ENCODE measurements around the gene SMCHD1.

SMCHD1 gene

DNA sequence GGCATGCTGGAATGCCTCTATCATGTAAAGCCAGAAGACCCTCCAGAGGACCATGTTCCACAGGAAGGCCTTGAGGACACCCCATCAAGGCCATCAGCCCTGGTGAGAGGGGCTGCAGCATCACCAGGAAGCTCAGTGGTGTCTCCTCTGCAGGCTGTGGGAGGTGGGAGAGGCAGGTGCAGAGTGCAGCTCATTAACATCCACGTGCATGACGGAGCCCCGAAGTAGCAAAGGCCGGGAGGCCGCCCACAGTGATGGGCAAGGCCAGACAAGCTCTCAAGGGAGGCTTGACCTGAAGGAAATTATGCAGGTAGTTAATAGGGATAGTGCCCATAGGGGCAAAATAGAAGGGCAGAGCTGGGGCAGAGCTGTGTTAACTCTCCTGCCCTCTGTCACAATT lies 30.3 kb upstream of the SMCHD1 start:
- no peak overlapping the region for H3K27ac ChIP-seq
- TF ChIP-seq ZFX (IDR thresholded peaks at IDR 0.05), result no peak
- TF ChIP-seq, protein P1, sequence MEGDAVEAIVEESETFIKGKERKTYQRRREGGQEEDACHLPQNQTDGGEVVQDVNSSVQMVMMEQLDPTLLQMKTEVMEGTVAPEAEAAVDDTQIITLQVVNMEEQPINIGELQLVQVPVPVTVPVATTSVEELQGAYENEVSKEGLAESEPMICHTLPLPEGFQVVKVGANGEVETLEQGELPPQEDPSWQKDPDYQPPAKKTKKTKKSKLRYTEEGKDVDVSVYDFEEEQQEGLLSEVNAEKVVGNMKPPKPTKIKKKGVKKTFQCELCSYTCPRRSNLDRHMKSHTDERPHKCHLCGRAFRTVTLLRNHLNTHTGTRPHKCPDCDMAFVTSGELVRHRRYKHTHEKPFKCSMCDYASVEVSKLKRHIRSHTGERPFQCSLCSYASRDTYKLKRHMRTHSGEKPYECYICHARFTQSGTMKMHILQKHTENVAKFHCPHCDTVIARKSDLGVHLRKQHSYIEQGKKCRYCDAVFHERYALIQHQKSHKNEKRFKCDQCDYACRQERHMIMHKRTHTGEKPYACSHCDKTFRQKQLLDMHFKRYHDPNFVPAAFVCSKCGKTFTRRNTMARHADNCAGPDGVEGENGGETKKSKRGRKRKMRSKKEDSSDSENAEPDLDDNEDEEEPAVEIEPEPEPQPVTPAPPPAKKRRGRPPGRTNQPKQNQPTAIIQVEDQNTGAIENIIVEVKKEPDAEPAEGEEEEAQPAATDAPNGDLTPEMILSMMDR (conservative IDR thresholded peaks at IDR 0.05), result no peak

DNA sequence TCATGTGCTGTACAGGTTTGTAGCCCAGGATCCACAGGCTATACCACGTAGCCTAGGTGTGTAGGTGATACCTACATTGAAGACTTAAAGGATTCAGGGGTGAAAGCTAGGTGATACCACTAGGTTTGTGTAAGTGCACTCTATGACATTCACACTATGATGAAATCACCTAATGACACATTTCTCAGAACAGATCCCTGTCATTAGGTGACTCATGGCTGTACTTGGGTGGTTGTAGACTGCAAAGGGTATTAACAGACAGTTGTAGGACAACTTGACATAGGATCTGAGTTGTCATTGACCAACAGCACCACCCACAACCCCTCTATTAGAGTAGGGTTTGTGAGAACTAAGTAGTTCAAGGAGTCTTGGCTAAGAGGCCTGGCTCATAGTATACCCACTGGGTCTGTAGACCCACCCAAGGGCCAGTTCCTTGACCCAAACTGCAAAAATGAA lies 27.7 kb upstream of the SMCHD1 start:
- H3K27ac ChIP-seq, result no peak overlapping the region
- TF ChIP-seq ZFX (IDR thresholded peaks at IDR 0.05), result no peak
- TF ChIP-seq, protein P1 (conservative IDR thresholded peaks at IDR 0.05), result no peak

DNA sequence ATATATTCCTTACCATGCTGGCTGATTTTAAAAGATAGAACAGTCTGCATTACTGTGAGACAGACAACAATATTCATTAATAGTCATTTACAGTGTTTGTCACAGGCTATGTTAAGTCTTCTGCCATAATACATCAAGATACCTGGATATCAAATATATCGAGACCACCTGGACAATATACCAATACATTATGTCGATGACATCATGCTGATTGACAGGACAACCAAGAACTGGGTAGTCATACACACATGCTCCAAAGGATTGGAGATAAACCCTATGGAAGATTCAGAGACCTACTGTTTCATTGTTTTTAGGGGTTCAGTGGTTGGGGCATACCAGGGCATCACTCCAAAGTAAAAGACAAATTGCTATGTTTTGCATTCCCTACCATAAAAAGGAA lies 26.5 kb upstream of the SMCHD1 start:
- TF ChIP-seq, protein P1 (conservative IDR thresholded peaks at IDR 0.05), result no peak
- no peak for TF ChIP-seq ZFX (IDR thresholded peaks at IDR 0.05)
- H3K27ac ChIP-seq, result no peak overlapping the region

DNA sequence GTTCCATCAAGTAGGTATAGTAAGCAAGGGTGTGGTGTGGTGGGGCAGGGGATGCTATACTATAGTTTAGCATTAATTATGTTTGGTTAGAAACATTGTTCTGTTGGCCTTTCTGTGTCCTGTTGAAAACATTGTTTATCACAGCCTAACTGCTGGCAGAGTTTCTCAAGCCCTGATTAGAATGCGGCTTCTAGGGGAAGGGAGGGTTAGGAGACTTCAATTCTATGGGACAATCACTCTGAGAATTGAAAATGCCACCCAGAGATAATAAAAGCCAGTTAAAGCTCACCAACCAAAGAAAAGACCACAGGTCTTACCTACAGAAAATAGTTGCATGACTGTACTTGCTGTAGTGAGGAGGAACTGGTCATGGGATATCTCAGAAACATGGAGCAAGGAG lies 19.9 kb upstream of the SMCHD1 start:
- no peak for TF ChIP-seq ZFX (IDR thresholded peaks at IDR 0.05)
- TF ChIP-seq, protein P1 (conservative IDR thresholded peaks at IDR 0.05), result no peak

DNA sequence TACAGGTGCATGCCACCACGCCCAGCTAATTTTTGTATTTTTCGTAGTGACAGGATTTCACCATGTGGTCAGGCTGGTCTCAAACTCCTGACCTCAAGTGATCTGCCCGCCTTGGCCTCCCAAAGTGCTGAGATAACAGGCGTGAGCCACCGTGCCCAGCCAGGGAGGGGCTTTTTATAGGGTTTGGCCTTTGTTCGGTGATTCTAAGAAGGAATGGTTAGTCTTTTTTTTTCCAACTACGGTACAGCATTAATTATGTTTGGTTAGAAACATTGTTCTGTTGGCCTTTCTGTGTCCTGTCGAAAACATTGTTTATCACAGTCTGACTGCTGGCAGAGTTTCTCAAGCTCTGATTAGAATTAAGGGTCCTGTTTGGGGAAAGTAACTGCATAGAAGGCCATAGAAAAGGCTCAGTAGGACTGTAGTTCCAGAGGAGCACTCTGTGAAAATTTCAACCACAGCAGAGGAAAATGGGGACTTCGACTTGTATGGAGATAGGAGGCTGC lies 19.3 kb upstream of the SMCHD1 start:
- no peak for TF ChIP-seq ZFX (IDR thresholded peaks at IDR 0.05)
- TF ChIP-seq, protein P1 (conservative IDR thresholded peaks at IDR 0.05), result no peak
- H3K27ac ChIP-seq, result no peak overlapping the region

More for the DNA sequence above, 19.9 kb upstream of the SMCHD1 start:
- no peak overlapping the region for H3K27ac ChIP-seq

DNA sequence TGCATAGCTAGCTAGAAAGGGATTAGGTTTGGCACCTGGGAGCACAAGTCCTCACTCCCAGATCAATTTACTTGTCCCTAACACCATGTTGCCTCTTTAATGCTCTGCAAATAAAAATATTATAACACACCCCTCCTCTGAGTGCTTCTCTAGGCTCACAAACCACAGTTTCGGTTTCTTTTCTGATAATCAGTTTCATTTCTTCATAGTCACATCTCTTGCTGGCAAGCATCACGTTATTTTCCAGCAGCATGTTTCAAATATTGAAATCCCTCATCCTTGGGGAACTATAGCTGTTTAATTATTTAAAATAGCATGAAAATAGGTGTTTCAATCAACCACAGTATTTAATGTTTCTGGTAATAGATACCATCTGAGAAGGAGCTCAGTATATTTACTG lies 13.9 kb upstream of the SMCHD1 start:
- TF ChIP-seq, protein P1 (conservative IDR thresholded peaks at IDR 0.05), result no peak
- TF ChIP-seq ZFX (IDR thresholded peaks at IDR 0.05), result no peak
- H3K27ac ChIP-seq, result no peak overlapping the region

DNA sequence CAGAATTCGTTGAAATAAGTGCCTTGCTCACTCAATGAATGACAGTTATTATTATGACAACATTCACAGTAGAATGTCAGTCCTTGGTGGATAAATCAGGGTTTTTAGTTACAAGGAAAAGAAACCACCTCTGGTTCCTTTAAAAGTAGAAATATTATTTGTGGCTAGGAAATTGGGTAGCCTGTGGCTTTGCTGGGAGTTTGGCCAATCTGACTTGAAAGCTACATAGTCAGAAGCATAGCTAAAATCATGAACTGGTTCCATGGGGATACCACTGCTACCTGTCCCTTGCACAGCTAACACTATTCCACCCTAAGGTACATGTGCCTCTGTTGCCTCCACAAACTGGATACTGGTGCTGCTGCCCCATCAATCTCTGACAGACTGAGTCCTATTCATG lies 12.8 kb upstream of the SMCHD1 start:
- no peak overlapping the region for H3K27ac ChIP-seq
- no peak for TF ChIP-seq ZFX (IDR thresholded peaks at IDR 0.05)
- TF ChIP-seq, protein P1 (conservative IDR thresholded peaks at IDR 0.05), result no peak

All from C4-2B (cell line).